ENCODE results near the gene EDARADD.

GRCh38 chr1:236507022-236507700 lies 113.1 kb downstream of the EDARADD start:
- TF ChIP-seq FOXA1 (IDR thresholded peaks at IDR 0.05) (no peak), CTCF (IDR thresholded peaks at IDR 0.05; ENCODE audit: low read depth, low read length, missing input control) (no peak), RAD21 (IDR thresholded peaks at IDR 0.05) (no peak), JUND (IDR thresholded peaks at IDR 0.05) (no peak), REST (IDR thresholded peaks at IDR 0.05) (no peak)

Data from liver (tissue), 3 donors.